HEK293T (cell line): Measurements from ENCODE around the gene NTN4.
"Not testable (repeated sequence)": the region's sequence is repeated elsewhere in the genome, so short reads cannot be mapped to it uniquely, and the experiment has no call there.

Source experiments
- CTCF ChIA-PET: fragments of 350-600 bp; formaldehyde crosslinking; extraction: SDS; loops from one replicate; lab custom pipeline; 2021; ENCODE audit warnings: antibody characterized with exemption, inconsistent platforms; lab: Yijun Ruan, JAX
- POLR2A ChIA-PET: fragments of 350-600 bp; formaldehyde crosslinking; extraction: SDS; loops from one replicate; lab custom pipeline; 2020; ENCODE audit warnings: antibody characterized with exemption, inconsistent platforms; lab: Yijun Ruan, JAX
- DNase-seq: peaks from one replicate; pipeline ENCODE4 v3.0.0; 2012; ENCODE audit warnings: mixed read lengths; ENCODE audit errors: extremely low spot score
- ARNT ChIP-seq: fragments of 450-650 bp; IDR thresholded peaks from 2 replicates; pipeline ENCODE4 v1.6.1; 2017; ENCODE audit warnings: mild to moderate bottlenecking
- BHLHE40 ChIP-seq: fragments of 450-650 bp; IDR thresholded peaks from 2 replicates; pipeline ENCODE4 v1.6.1; 2016; ENCODE audit warnings: mild to moderate bottlenecking, moderate library complexity, borderline replicate concordance
- CTBP1 ChIP-seq: fragments of 450-650 bp; IDR thresholded peaks from 2 replicates; pipeline ENCODE4 v1.6.1; 2016; ENCODE audit warnings: borderline replicate concordance
- ELF4 ChIP-seq: fragments of 450-650 bp; IDR thresholded peaks from 2 replicates; pipeline ENCODE4 v1.6.1; 2017; ENCODE audit warnings: antibody characterized with exemption
- FOXA1 ChIP-seq: fragments of 450-650 bp; IDR thresholded peaks from 2 replicates; pipeline ENCODE4 v1.6.1; 2016; ENCODE audit warnings: mild to moderate bottlenecking
- FOXK2 ChIP-seq: fragments of 450-650 bp; IDR thresholded peaks from 2 replicates; pipeline ENCODE4 v1.6.1; 2016; ENCODE audit warnings: mild to moderate bottlenecking
- FOXM1 ChIP-seq: fragments of 450-650 bp; IDR thresholded peaks from 2 replicates; pipeline ENCODE4 v1.6.1; 2017; ENCODE audit warnings: mild to moderate bottlenecking, borderline replicate concordance
- HDGF ChIP-seq: fragments of 450-650 bp; IDR thresholded peaks from 2 replicates; pipeline ENCODE4 v1.6.1; 2017; ENCODE audit warnings: antibody characterized with exemption, borderline replicate concordance
- L3MBTL2 ChIP-seq: fragments of 450-650 bp; conservative IDR thresholded peaks from 2 replicates; pipeline ENCODE4 v1.6.1; 2016; ENCODE audit warnings: mild to moderate bottlenecking
- LEF1 ChIP-seq: fragments of 450-650 bp; IDR thresholded peaks from 2 replicates; pipeline ENCODE4 v1.6.1; 2017; ENCODE audit warnings: mild to moderate bottlenecking, borderline replicate concordance
- NFRKB ChIP-seq: fragments of 450-650 bp; IDR thresholded peaks from 2 replicates; pipeline ENCODE4 v1.6.1; 2016; ENCODE audit warnings: mild to moderate bottlenecking, moderate library complexity
- PKNOX1 ChIP-seq: fragments of 450-650 bp; IDR thresholded peaks from 2 replicates; pipeline ENCODE4 v1.6.1; 2016
- SP1 ChIP-seq: fragments of 450-650 bp; IDR thresholded peaks from 2 replicates; pipeline ENCODE4 v1.6.1; 2017
- SUZ12 ChIP-seq: fragments of 450-650 bp; IDR thresholded peaks from 2 replicates; pipeline ENCODE4 v1.6.1; 2016; ENCODE audit warnings: mild to moderate bottlenecking
- TARDBP ChIP-seq: fragments of 450-650 bp; IDR thresholded peaks from 2 replicates; pipeline ENCODE4 v1.6.1; 2016
- ZNF384 ChIP-seq: fragments of 450-650 bp; IDR thresholded peaks from 2 replicates; pipeline ENCODE4 v1.6.1; 2016

Gene NTN4

GRCh38 chr12:95681210-95681765 is 109.3 kb downstream of the NTN4 start:
- ChIA-PET POLR2A (no interaction called here), CTCF (no interaction called here)
- TF ChIP-seq HDGF: no peak
- TF ChIP-seq FOXA1: no peak
- no peak for DNase-seq

DNA sequence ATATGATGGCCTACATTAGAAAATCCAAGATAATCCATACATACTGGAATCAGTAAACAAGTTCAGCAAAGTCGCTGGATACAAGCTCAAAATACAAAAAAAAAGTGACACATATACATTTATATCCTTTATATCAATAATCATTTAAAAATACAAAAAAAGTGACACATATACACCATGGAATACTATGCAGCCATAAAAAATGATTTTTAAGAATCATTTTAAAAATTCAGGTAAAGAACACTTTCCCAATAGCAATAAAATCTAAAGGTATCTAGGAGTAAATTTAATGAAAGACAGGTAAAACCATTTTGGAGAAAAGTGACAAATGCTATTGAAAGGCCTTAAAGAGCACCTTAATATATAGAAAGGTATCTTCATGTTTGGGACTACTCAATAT is 111.9 kb downstream of the NTN4 start:
- CTCF ChIA-PET: no interaction called here
- POLR2A ChIA-PET: no interaction called here
- DNase-seq: no peak
- TF ChIP-seq LEF1 (no peak), FOXK2 (no peak), NFRKB (no peak), FOXM1 (no peak), L3MBTL2 (no peak), FOXA1 (no peak), TARDBP (no peak), HDGF (no peak), ZNF384 (no peak), CTBP1 (no peak)

DNA sequence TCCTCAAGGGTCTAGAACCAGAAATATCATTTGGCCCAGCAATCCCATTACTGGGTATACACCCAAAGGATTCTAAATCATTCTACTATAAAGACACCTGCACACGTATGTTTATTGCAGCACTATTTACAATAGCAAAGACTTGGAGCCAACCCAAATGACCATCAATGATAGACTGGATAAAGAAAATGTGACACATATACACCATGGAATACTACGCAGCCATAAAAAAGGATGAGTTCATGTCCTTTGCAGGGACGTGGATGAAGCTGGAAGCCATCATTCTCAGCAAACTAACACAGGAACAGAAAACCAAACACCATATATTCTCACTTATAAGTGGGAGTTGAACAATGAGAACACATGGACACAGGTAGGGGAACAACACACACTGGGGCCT is 112.8 kb downstream of the NTN4 start:
- POLR2A ChIA-PET, DNase-seq, CTCF ChIA-PET: not testable (repeated sequence)

DNA sequence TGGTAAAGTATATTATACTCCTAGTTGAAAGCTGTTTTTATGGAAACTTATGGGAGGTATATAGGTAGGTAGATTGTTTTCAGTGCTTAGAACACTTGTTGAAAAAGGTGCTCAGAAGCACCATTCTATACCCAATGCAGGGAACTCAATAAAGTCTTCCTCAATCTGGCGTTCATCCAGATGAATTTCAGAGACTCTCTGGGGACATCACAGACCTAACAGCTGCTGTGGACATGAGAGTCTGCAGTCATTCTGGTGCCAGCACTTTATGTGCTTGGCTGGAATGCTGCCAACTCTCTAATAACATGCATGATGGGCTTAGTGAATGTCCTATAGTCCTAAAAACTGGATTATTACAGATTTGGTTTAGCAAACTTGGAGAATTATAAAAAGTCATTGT is 115.9 kb downstream of the NTN4 start:
- POLR2A ChIA-PET: no interaction called here
- DNase-seq: peak; percentile 60
- TF ChIP-seq TARDBP (no peak), PKNOX1 (no peak), FOXA1 (no peak), ARNT (no peak), CTBP1 (no peak), LEF1 (no peak), SUZ12 (no peak), L3MBTL2 (no peak), HDGF (no peak), BHLHE40 (no peak), ELF4 (no peak), NFRKB (no peak), FOXK2 (no peak)
- CTCF ChIA-PET: no interaction called here

DNA sequence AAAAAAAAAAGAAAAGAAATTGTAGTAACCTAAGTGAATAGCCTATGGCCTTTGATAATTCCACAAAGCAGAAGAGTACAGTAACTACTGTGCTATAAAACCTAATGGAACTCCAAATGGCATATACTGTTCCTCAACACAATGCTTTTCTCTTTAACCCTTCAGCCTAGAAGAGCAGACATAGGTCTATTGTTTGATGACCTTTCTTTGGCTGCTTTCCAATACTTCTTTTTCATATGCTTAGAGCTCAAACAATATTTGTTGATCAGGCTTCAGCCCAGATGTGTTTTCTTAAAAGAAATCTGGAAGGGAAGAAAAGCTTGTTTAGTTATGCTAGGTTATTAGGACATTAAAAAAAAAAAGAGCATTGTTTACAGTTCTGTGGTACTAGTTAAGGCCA is 116.4 kb downstream of the NTN4 start:
- TF ChIP-seq LEF1 (no peak), FOXK2 (no peak), NFRKB (no peak), L3MBTL2 (no peak), FOXA1 (no peak), CTBP1 (no peak), BHLHE40 (no peak), ELF4 (no peak), SP1 (no peak), ZNF384 (no peak), ARNT (no peak)
- DNase-seq: no peak
- POLR2A ChIA-PET: no interaction called here
- CTCF ChIA-PET: no interaction called here

- ChIA-PET CTCF (no interaction called here), POLR2A (no interaction called here)
- DNase-seq: no peak
- TF ChIP-seq FOXK2 (no peak), TARDBP (no peak), NFRKB (no peak), HDGF (no peak), CTBP1 (no peak), ZNF384 (no peak)
Measured at GRCh38 chr12:95673576-95673975, 117.0 kb downstream of the NTN4 start.

- no peak for DNase-seq
- POLR2A ChIA-PET: no interaction called here
- CTCF ChIA-PET: no interaction called here
- TF ChIP-seq CTBP1: no peak
- no peak for TF ChIP-seq TARDBP
Measured at GRCh38 chr12:95672166-95672565, 118.4 kb downstream of the NTN4 start.

- TF ChIP-seq ARNT (no peak), PKNOX1 (peak; percentile 85)
- POLR2A ChIA-PET: no interaction called here
- CTCF ChIA-PET: no interaction called here
- no peak for DNase-seq
Measured at GRCh38 chr12:95671265-95671664, 119.3 kb downstream of the NTN4 start.
